Pancreas (tissue), 10 donors: ENCODE measurements around the gene HCFC1. TPM values are rescaled to one million over a fixed set of nuclear protein-coding genes. Genes with fewer than 3 reads are reported as not detected.

Experiments
- ATAC-seq, 4 donors: fragments of 200-7000 bp; cut with Tn5 transposase; one replicate each; pipeline versions ENCODE4 v1.8.0 to v1.9.1; 2020; ENCODE audit warnings: mild to moderate bottlenecking in 4 of 4, moderate library complexity in 4 of 4
- DNase-seq, 6 donors: peaks; one replicate each; pipeline ENCODE4 v3.0.0-alpha.2; 2020
- FAIRE-seq: peaks from 2 replicates; lab custom pipeline; 2012; peaks lifted over from hg19 to GRCh38; lab: Jason Lieb, UNC
- H3K27ac ChIP-seq, 4 donors: fragments of 200-600 bp; sonication (generic); 1 replicate in 3 of 4; 2 replicates in 1 of 4; pipeline versions ENCODE4 v1.5.0 to v1.8.0; 2020
- H3K27me3 ChIP-seq, 4 donors: fragments of 200-600 bp; one replicate each; pipeline ENCODE4 v1.8.0; 2021
- H3K36me3 ChIP-seq, 3 donors: fragments of 200-600 bp; sonication (generic) in 1 of 3; one replicate each; pipeline versions ENCODE4 v1.5.0 to v1.8.0; 2020 to 2021
- H3K4me1 ChIP-seq, 3 donors: fragments of 200-600 bp; one replicate each; pipeline ENCODE4 v1.8.0; 2021
- H3K4me3 ChIP-seq, 4 donors: fragments of 200-600 bp; sonication (generic) in 2 of 4; one replicate each; pipeline versions ENCODE4 v1.5.0 to v1.8.0; 2020 to 2021
- H3K9me3 ChIP-seq, 4 donors: fragments of 200-600 bp; one replicate each; pipeline ENCODE4 v1.8.0; 2021
- CTCF ChIP-seq, 4 donors: fragments of 200-600 bp; sonication (generic) in 3 of 4; IDR thresholded peaks; one replicate each; pipeline versions ENCODE4 v1.5.0 to v1.8.0; 2021; ENCODE audit warnings: antibody characterized with exemption in 4 of 4
- WGBS, 2 donors: extraction: QIAGEN DNeasy Blood & Tissue Kit; methylation state at CpG; one replicate each; pipeline ENCODE4 v1.1.7; 2013; 5-methylcytosine and 5-hydroxymethylcytosine counted together
- intact Hi-C, 3 donors: fragments of 100-400 bp; cut with DNase I; formaldehyde crosslinking; loops; one replicate each; pipeline versions ENCODE4 v1.11.1 to v1.14.2; 2022
- polyA plus RNA-seq, 2 donors: library from polyadenylated mRNA; stranded (reverse); fragments of 200-250 nt; gene quantifications; one replicate each; pipeline ENCODE4 v1.2.3, GENCODE V29; 2013
- total RNA-seq, 6 donors: library from RNA; stranded (reverse); fragmentation: NEBNext Ultra II Directional in 4 of 6; extraction: Animal tissue kit (Norgen Biotek cat#: 25700) in 4 of 6; gene quantifications; one replicate each; pipeline versions ENCODE4 v1.2.1 to v1.2.4, GENCODE V29; 2021 to 2023
- donor health status: healthy with polysubstance abuse.
- donor health status: DM: no; HTN: no; CAD: no; lungs with moderate emphysema.
- donor health status: DM: no; HTN: no; CAD: no.
- donor health status: control.
- donor health status: control.
- donor health status: Bipolar disorder and iron deficiency.
- donor health status: DM: yes; HTN: yes; CAD: no.
- donor health status: DM: no; HTN: no; CAD: no.
- donor health status: DM: no; HTN: no; CAD: no.
- donor health status: DM: yes; HTN: yes; CAD: no.

Gene HCFC1
- total and polyA plus RNA-seq, 8 donors: 10.4 to 28.4 (median 16.6) TPM

- TF ChIP-seq CTCF (IDR thresholded peaks at IDR 0.05): no peak
- H3K9me3 ChIP-seq: no peaks in the 10 kb centered on the region
- FAIRE-seq (no peak), ATAC-seq (no peak), DNase-seq (no peak)
- no peak overlapping the region for H3K4me3 ChIP-seq
- no peaks in the 10 kb centered on the region for H3K4me1 ChIP-seq
- 61 to 62% methylated on average over 6 of the region's 6 CpGs for WGBS, 2 donors
- H3K36me3 ChIP-seq: no peaks in the 10 kb centered on the region
- intact Hi-C loops: no loop called here
- peaks cover 0 to 2% (median 0%) of the 10 kb centered on the region in 4 donors for H3K27me3 ChIP-seq
- H3K27ac ChIP-seq: no peak overlapping the region
Observed at GRCh38 chrX:153944800-153945150, 26.8 kb downstream of the HCFC1 start.

- Histone ChIP-seq H3K9me3 (no peaks in the 10 kb centered on the region), H3K4me1 (no peaks in the 10 kb centered on the region), H3K4me3 (no peak within 1 kb of the TSS), H3K27ac (no peak within 1 kb of the TSS), H3K36me3 (no peaks in the 10 kb centered on the region), H3K27me3 (peaks cover 0 to 2% (median 0%) of the 10 kb centered on the region in 4 donors)
- DNase-seq (no peak), FAIRE-seq (no peak), ATAC-seq (peak in 2 of 4 donors; percentile 42)
- WGBS, 2 donors: 30 to 40% methylated on average over 29 to 31 of the region's 31 CpGs
- intact Hi-C loops: no loop called here
- TF ChIP-seq CTCF (IDR thresholded peaks at IDR 0.05): no peak
Observed at GRCh38 chrX:153944140-153944799, 27.3 kb downstream of the HCFC1 start, which contains the start of gene RENBP. Gene RENBP (minus strand): TSS chrX:153944643. CDS start chrX:153944610, 33 bp downstream.

- Histone ChIP-seq H3K36me3 (no peaks in the 10 kb centered on the region), H3K4me1 (no peaks in the 10 kb centered on the region), H3K27me3 (peaks cover 0 to 2% (median 0%) of the 10 kb centered on the region in 4 donors), H3K27ac (no peak overlapping the region), H3K9me3 (no peaks in the 10 kb centered on the region), H3K4me3 (no peak overlapping the region)
- DNase-seq (no peak), FAIRE-seq (no peak), ATAC-seq (no peak)
- WGBS, 2 donors: 50 to 74% methylated on average over 22 to 23 of the region's 23 CpGs
- intact Hi-C loops: no loop called here
- TF ChIP-seq CTCF (IDR thresholded peaks at IDR 0.05): no peak
Observed at GRCh38 chrX:153941336-153942252, 30.0 kb downstream of the HCFC1 start.

GRCh38 chrX:153939573-153939972 is 32.0 kb downstream of the HCFC1 start:
- H3K36me3 ChIP-seq: no peaks in the 10 kb centered on the region
- H3K27ac ChIP-seq: no peak overlapping the region
- H3K4me3 ChIP-seq: no peak overlapping the region
- no peaks in the 10 kb centered on the region for H3K9me3 ChIP-seq
- ATAC-seq (no peak), FAIRE-seq (no peak), DNase-seq (no peak)
- peaks cover 0 to 2% (median 0%) of the 10 kb centered on the region in 4 donors for H3K27me3 ChIP-seq
- H3K4me1 ChIP-seq: no peaks in the 10 kb centered on the region
- WGBS, 2 donors: 55 to 60% methylated on average over 7 of the region's 7 CpGs
- intact Hi-C loops: loop anchor here in 1 of 3 donors (10.0 kb wide), 1 partner anchor 65 kb away; no protein-coding TSS in a partner anchor
- TF ChIP-seq CTCF (IDR thresholded peaks at IDR 0.05): no peak
